Neural cell (in vitro differentiated cells): ENCODE measurements around the gene FANCC.

Experiments used
- CTCF ChIP-seq: fragments of 450-650 bp; IDR thresholded peaks from 2 replicates; pipeline ENCODE4 v1.5.1; 2014; ENCODE audit warnings: antibody characterized with exemption, mild to moderate bottlenecking, moderate library complexity; ENCODE audit not compliant: poor library complexity, severe bottlenecking
- EP300 ChIP-seq: fragments of 450-650 bp; conservative IDR thresholded peaks from 2 replicates; pipeline ENCODE4 v1.6.1; 2014; ENCODE audit warnings: antibody characterized with exemption, mild to moderate bottlenecking, moderate library complexity; ENCODE audit not compliant: poor library complexity, severe bottlenecking
- EZH2 ChIP-seq: fragments of 200-600, 300-800 bp; shearing (Covaris generic), sonication (generic); IDR thresholded peaks from 2 replicates; pipeline ENCODE4 v1.6.1; 2014; ENCODE audit warnings: antibody characterized with exemption, low read length, borderline replicate concordance, mild to moderate bottlenecking; ENCODE audit not compliant: insufficient read depth, poor library complexity, severe bottlenecking
- POLR2AphosphoS5 ChIP-seq: IDR thresholded peaks from 2 replicates; pipeline ENCODE4 v1.6.1; 2012
- RAD21 ChIP-seq: fragments of 450-650 bp; conservative IDR thresholded peaks from 2 replicates; pipeline ENCODE4 v1.6.1; 2014; ENCODE audit warnings: antibody characterized with exemption, mild to moderate bottlenecking, moderate library complexity
- REST ChIP-seq: IDR thresholded peaks from 2 replicates; pipeline ENCODE4 v1.6.1; 2012; ENCODE audit warnings: borderline replicate concordance
- TAF1 ChIP-seq: IDR thresholded peaks from 2 replicates; pipeline ENCODE4 v1.6.1; 2012; ENCODE audit warnings: low read depth

GRCh38 chr9:95073918-95074317 is 243.6 kb downstream of the FANCC start:
- TF ChIP-seq EZH2 (no peak), CTCF (no peak), RAD21 (no peak), TAF1 (no peak), REST (no peak), POLR2AphosphoS5 (no peak), EP300 (no peak)
